Upper lobe of left lung (tissue), 6 donors: ENCODE measurements around the gene APBB2. TPM values are rescaled to one million over a fixed set of nuclear protein-coding genes. Genes with fewer than 3 reads are reported as not detected.

Experiments
- ATAC-seq, 2 donors: fragments of 200-7000 bp; cut with Tn5 transposase; one replicate each; pipeline ENCODE4 v1.9.1; 2022; ENCODE audit warnings: mild to moderate bottlenecking in 2 of 2, moderate library complexity in 2 of 2; ENCODE audit not compliant: low FRiP score in 2 of 2
- DNase-seq, 2 donors: peaks; one replicate each; pipeline ENCODE4 v3.0.0-alpha.2; 2019 to 2020
- H3K27ac ChIP-seq, 4 donors: fragments of 200-600 bp; sonication (generic); one replicate each; pipeline ENCODE4 v1.5.1; 2016 to 2019
- H3K27me3 ChIP-seq, 4 donors: fragments of 200-600 bp; sonication (generic); one replicate each; pipeline ENCODE4 v1.5.1; 2017 to 2019
- H3K36me3 ChIP-seq, 4 donors: fragments of 200-600 bp; sonication (generic); one replicate each; pipeline ENCODE4 v1.5.1; 2016 to 2019
- H3K4me1 ChIP-seq, 4 donors: fragments of 200-600 bp; sonication (generic); one replicate each; pipeline ENCODE4 v1.5.1; 2018 to 2019
- H3K4me3 ChIP-seq, 4 donors: fragments of 200-600 bp; sonication (generic); one replicate each; pipeline ENCODE4 v1.5.1; 2017 to 2019; ENCODE audit warnings: mild to moderate bottlenecking in 2 of 4, moderate library complexity in 1 of 4
- H3K9me3 ChIP-seq, 4 donors: fragments of 200-600 bp; sonication (generic); one replicate each; pipeline ENCODE4 v1.5.1; 2018 to 2019
- CTCF ChIP-seq, 6 experiments: fragments of 450-650 bp in 4 of 6; fragments of 200-600 bp in 2 of 6; sonication (generic) in 2 of 6; IDR thresholded peaks; one replicate each; pipeline ENCODE4 v1.5.1; 2016 to 2019; ENCODE audit warnings: antibody characterized with exemption in 6 of 6
- EP300 ChIP-seq, 4 donors: sonication (generic); formaldehyde crosslinking; IDR thresholded peaks; one replicate each; pipeline ENCODE4 v1.5.1; 2017; ENCODE audit warnings: antibody characterized with exemption in 4 of 4, control low read depth in 2 of 4
- POLR2A ChIP-seq, 4 donors: fragments of 450-650 bp; IDR thresholded peaks; one replicate each; pipeline ENCODE4 v1.5.1; 2016 to 2017; ENCODE audit warnings: antibody characterized with exemption in 4 of 4, mild to moderate bottlenecking in 2 of 4
- POLR2AphosphoS5 ChIP-seq, 2 donors: sonication (generic); formaldehyde crosslinking; IDR thresholded peaks; one replicate each; pipeline ENCODE4 v1.5.1; 2017; ENCODE audit warnings: antibody characterized with exemption in 2 of 2
- WGBS, 2 donors: methylation state at CpG; one replicate each; pipeline ENCODE4 v1.1.5; 2017 to 2018; 5-methylcytosine and 5-hydroxymethylcytosine counted together
- total RNA-seq, 6 donors: library from RNA; depleted of rRNA in 4 of 6; stranded (reverse); fragments of >200 nt in 4 of 6; gene quantifications; one replicate each; pipeline versions ENCODE4 v1.1.0 to v1.2.1, GENCODE V29; 2016 to 2021
- donor health status: DM: no; HTN: no; CAD: no; lungs with moderate emphysema.
- donor health status: DM: no; HTN: yes; CAD: no; lungs with severe emphysema.

APBB2 gene
- total RNA-seq, 6 donors from 2014 or later: 69.5 to 168 (median 102) TPM

- DNase-seq: peak in 1 of 2 donors; percentile 61
- Histone ChIP-seq H3K36me3 (peaks cover 3 to 34% (median 9%) of the 10 kb centered on the region in 4 donors), H3K27me3 (no peaks in the 10 kb centered on the region), H3K4me1 (peaks cover 0 to 10% (median 2%) of the 10 kb centered on the region in 4 donors), H3K4me3 (no peak overlapping the region), H3K27ac (peak overlapping the region; percentile 79 to 84 (median 80)), H3K9me3 (no peaks in the 10 kb centered on the region)
- ATAC-seq: peak in 1 of 2 donors; percentile 82
- 53 to 54% methylated on average over 7 of the region's 7 CpGs for WGBS, 2 donors
- TF ChIP-seq POLR2A (IDR thresholded peaks at IDR 0.05) (no peak), POLR2AphosphoS5 (IDR thresholded peaks at IDR 0.05) (no peak), EP300 (IDR thresholded peaks at IDR 0.05) (no peak), CTCF (IDR thresholded peaks at IDR 0.05) (no peak)
Measured at GRCh38 chr4:40811956-40812355, 402.4 kb downstream of the APBB2 start.

GRCh38 chr4:40808926-40809457 lies 405.4 kb downstream of the APBB2 start:
- 84 to 88% methylated on average over 8 of the region's 8 CpGs for whole genome bisulfite sequencing, 2 donors
- no peak for DNase-seq
- Histone ChIP-seq H3K36me3 (peaks cover 0 to 6% (median under 1%) of the 10 kb centered on the region in 4 donors), H3K9me3 (no peaks in the 10 kb centered on the region), H3K4me3 (no peak overlapping the region), H3K27ac (peak overlapping the region in 1 of 4 donors; percentile 83), H3K4me1 (peaks cover 0 to 10% (median 5%) of the 10 kb centered on the region in 4 donors), H3K27me3 (no peaks in the 10 kb centered on the region)
- no peak for TF ChIP-seq EP300 (IDR thresholded peaks at IDR 0.05)
- no peak for TF ChIP-seq POLR2AphosphoS5 (IDR thresholded peaks at IDR 0.05)
- no peak for TF ChIP-seq CTCF (IDR thresholded peaks at IDR 0.05)
- TF ChIP-seq POLR2A (IDR thresholded peaks at IDR 0.05): no peak
- no peak for ATAC-seq

- Histone ChIP-seq H3K9me3 (no peaks in the 10 kb centered on the region), H3K36me3 (no peaks in the 10 kb centered on the region), H3K4me1 (peaks cover 0 to 6% (median 4%) of the 10 kb centered on the region in 4 donors), H3K4me3 (no peak overlapping the region), H3K27me3 (no peaks in the 10 kb centered on the region), H3K27ac (no peak overlapping the region)
- TF ChIP-seq POLR2AphosphoS5 (IDR thresholded peaks at IDR 0.05): no peak
- no peak for TF ChIP-seq CTCF (IDR thresholded peaks at IDR 0.05)
- TF ChIP-seq POLR2A (IDR thresholded peaks at IDR 0.05): no peak
- no peak for TF ChIP-seq EP300 (IDR thresholded peaks at IDR 0.05)
- DNase-seq (no peak), ATAC-seq (no peak)
- 94 to 96% methylated on average over 2 of the region's 2 CpGs for WGBS, 2 donors
Measured at GRCh38 chr4:40804598-40804997, 409.7 kb downstream of the APBB2 start.

GRCh38 chr4:40800064-40800463 lies 414.3 kb downstream of the APBB2 start:
- Histone ChIP-seq H3K9me3 (no peaks in the 10 kb centered on the region), H3K4me1 (no peaks in the 10 kb centered on the region), H3K4me3 (no peak overlapping the region), H3K27ac (no peak overlapping the region), H3K27me3 (no peaks in the 10 kb centered on the region), H3K36me3 (no peaks in the 10 kb centered on the region)
- 72 to 82% methylated on average over 3 of the region's 3 CpGs for WGBS, 2 donors
- no peak for TF ChIP-seq POLR2A (IDR thresholded peaks at IDR 0.05)
- TF ChIP-seq EP300 (IDR thresholded peaks at IDR 0.05): no peak
- no peak for TF ChIP-seq CTCF (IDR thresholded peaks at IDR 0.05)
- no peak for TF ChIP-seq POLR2AphosphoS5 (IDR thresholded peaks at IDR 0.05)
- ATAC-seq: no peak
- DNase-seq: no peak

GRCh38 chr4:40789771-40790170 lies 424.6 kb downstream of the APBB2 start:
- Histone ChIP-seq H3K9me3 (no peaks in the 10 kb centered on the region), H3K36me3 (no peaks in the 10 kb centered on the region), H3K4me1 (no peaks in the 10 kb centered on the region), H3K4me3 (no peak overlapping the region), H3K27ac (no peak overlapping the region), H3K27me3 (no peaks in the 10 kb centered on the region)
- no peak for DNase-seq
- 91 to 96% methylated on average over 3 of the region's 3 CpGs for WGBS, 2 donors
- ATAC-seq: no peak
- TF ChIP-seq EP300 (IDR thresholded peaks at IDR 0.05) (no peak), POLR2AphosphoS5 (IDR thresholded peaks at IDR 0.05) (no peak), POLR2A (IDR thresholded peaks at IDR 0.05) (no peak), CTCF (IDR thresholded peaks at IDR 0.05) (no peak)
